CD14-positive monocyte (primary cell): ENCODE data around the gene NEURL1B. TPM values are rescaled to one million over a fixed set of nuclear protein-coding genes. Genes with fewer than 3 reads are reported as not detected.
A peak's percentile ranks its signal among the peaks of the same experiment; 100 is the strongest.

ENCODE experiments used
- DNase-seq, 3 donors: peaks; one replicate each; pipeline ENCODE4 v3.0.0-alpha.2; 2011 to 2022
- H2AFZ ChIP-seq: 2 replicates; pipeline ENCODE4 v1.6.0; 2012; ENCODE audit warnings: mild to moderate bottlenecking, low read depth, low read length, inconsistent platforms; ENCODE audit not compliant: insufficient read depth, poor library complexity, severe bottlenecking
- H3K27ac ChIP-seq, 2 donors: 1 replicate in 1 of 2; 2 replicates in 1 of 2; pipeline ENCODE4 v1.5.1; 2012 to 2013; ENCODE audit warnings: low read length in 2 of 2, control low read depth in 1 of 2, inconsistent platforms in 1 of 2, low read depth in 1 of 2, mild to moderate bottlenecking in 1 of 2
- H3K27me3 ChIP-seq, 2 donors: one replicate each; pipeline versions ENCODE4 v1.6.0 to v1.6.1; 2011 to 2013; ENCODE audit warnings: low read length in 2 of 2; ENCODE audit not compliant: control insufficient read depth in 2 of 2, insufficient read depth in 2 of 2
- H3K36me3 ChIP-seq, 2 donors: replicated peaks in 1 of 2; 1 replicate in 1 of 2; 2 replicates in 1 of 2; pipeline versions ENCODE4 v1.5.1 to v1.6.1; 2012 to 2013; ENCODE audit warnings: low read length in 2 of 2, control low read depth in 1 of 2, inconsistent platforms in 1 of 2, mild to moderate bottlenecking in 1 of 2; ENCODE audit not compliant: insufficient read depth in 2 of 2, control insufficient read depth in 1 of 2
- H3K4me1 ChIP-seq, 2 donors: 1 replicate in 1 of 2; 2 replicates in 1 of 2; pipeline versions ENCODE4 v1.5.1 to v1.6.1; 2012 to 2013; ENCODE audit warnings: low read length in 2 of 2, control low read depth in 1 of 2, inconsistent platforms in 1 of 2, mild to moderate bottlenecking in 1 of 2, moderate library complexity in 1 of 2; ENCODE audit not compliant: insufficient read depth in 2 of 2, control insufficient read depth in 1 of 2
- H3K4me2 ChIP-seq: replicated peaks from 2 replicates; pipeline ENCODE3; 2012; ENCODE audit warnings: low read length, moderate library complexity, mild to moderate bottlenecking; ENCODE audit not compliant: poor library complexity, severe bottlenecking; ENCODE audit errors: extremely low read depth
- H3K4me3 ChIP-seq, 3 experiments: fragments of 200-600 bp in 1 of 3; sonication (generic) in 1 of 3; replicated peaks in 1 of 3; 1 replicate in 2 of 3; 2 replicates in 1 of 3; pipeline ENCODE4 v1.5.1; 2011 to 2013; ENCODE audit warnings: low read length in 3 of 3, mild to moderate bottlenecking in 3 of 3, control low read depth in 2 of 3, low read depth in 2 of 3, inconsistent platforms in 1 of 3, moderate library complexity in 1 of 3
- H3K79me2 ChIP-seq: 2 replicates; pipeline ENCODE4 v1.6.0; 2012; ENCODE audit warnings: mild to moderate bottlenecking, control low read depth, inconsistent platforms, low read length, moderate library complexity; ENCODE audit not compliant: insufficient read depth
- H3K9ac ChIP-seq: 2 replicates; pipeline ENCODE4 v1.6.0; 2017; ENCODE audit warnings: low read length, mild to moderate bottlenecking; ENCODE audit not compliant: insufficient read depth, poor library complexity, severe bottlenecking
- H3K9me3 ChIP-seq, 2 donors: replicated peaks in 1 of 2; 1 replicate in 1 of 2; 2 replicates in 1 of 2; pipeline versions ENCODE4 v1.5.1 to v1.6.1; 2012 to 2013; ENCODE audit warnings: low read length in 2 of 2, control low read depth in 1 of 2; ENCODE audit not compliant: control insufficient read depth in 1 of 2, insufficient read depth in 1 of 2
- H4K20me1 ChIP-seq: 2 replicates; pipeline ENCODE4 v1.6.0; 2012; ENCODE audit warnings: mild to moderate bottlenecking, low read length, control low read depth, moderate library complexity; ENCODE audit not compliant: insufficient read depth
- H3K27ac Mint-ChIP-seq, 7 donors: one replicate each; pipeline ENCODE4 v1.8.0; 2020; ENCODE audit warnings: mild to moderate bottlenecking in 7 of 7, mixed read lengths in 7 of 7, moderate library complexity in 6 of 7, inconsistent platforms in 2 of 7
- H3K27me3 Mint-ChIP-seq, 3 donors: one replicate each; pipeline ENCODE4 v1.8.0; 2021 to 2022; ENCODE audit warnings: low read depth in 3 of 3, mild to moderate bottlenecking in 3 of 3, mixed read lengths in 3 of 3, moderate library complexity in 3 of 3, inconsistent platforms in 1 of 3
- H3K36me3 Mint-ChIP-seq, 2 donors: one replicate each; pipeline ENCODE4 v1.8.0; 2020; ENCODE audit warnings: mixed read lengths in 2 of 2, inconsistent platforms in 1 of 2, mild to moderate bottlenecking in 1 of 2
- H3K4me1 Mint-ChIP-seq: one replicate; pipeline ENCODE4 v1.8.0; 2020; ENCODE audit warnings: mild to moderate bottlenecking, mixed read lengths
- H3K4me3 Mint-ChIP-seq, 2 donors: one replicate each; pipeline ENCODE4 v1.8.0; 2020; ENCODE audit warnings: mild to moderate bottlenecking in 2 of 2, mixed read lengths in 2 of 2, moderate library complexity in 1 of 2
- H3K9me3 Mint-ChIP-seq, 7 donors: one replicate each; pipeline ENCODE4 v1.8.0; 2020 to 2022; ENCODE audit warnings: mixed read lengths in 7 of 7, mild to moderate bottlenecking in 6 of 7, moderate library complexity in 6 of 7, inconsistent platforms in 2 of 7
- WGBS: methylation state at CpG from one replicate; pipeline ENCODE4 v1.1.5; 2013; ENCODE audit warnings: missing lambda C conversion rate; ENCODE audit not compliant: insufficient coverage; 5-methylcytosine and 5-hydroxymethylcytosine counted together
- intact Hi-C, 2 donors: fragments of 100-400 bp; cut with micrococcal nuclease; formaldehyde crosslinking; loops; one replicate each; pipeline versions ENCODE4 v1.15.0 to v1.15.1; 2023
- polyA plus RNA-seq, 3 donors: library from polyadenylated mRNA; depleted of rRNA in 1 of 3; unstranded in 2 of 3; stranded (reverse) in 1 of 3; fragments of 300-500 nt in 2 of 3; fragments of >200 nt in 1 of 3; fragmentation: Illumina TruSeq in 2 of 3; gene quantifications; 1 replicate in 2 of 3; 2 replicates in 1 of 3; pipeline ENCODE4 v1.2.3, GENCODE V29; 2012 to 2021
- TF ChIP-seq, protein P1 (sequence below): fragments of 200-600 bp; IDR thresholded peaks from one replicate; pipeline ENCODE4 v1.8.0; 2022; ENCODE audit warnings: antibody characterized with exemption, mild to moderate bottlenecking

NEURL1B gene
- polyA plus RNA-seq, 3 donors, result 0.01 TPM; not detected in 2

GRCh38 chr5:172694541-172694940, 53.5 kb downstream of the NEURL1B start:
- peaks cover 7% of the 10 kb centered on the region for H3K4me1 Mint-ChIP-seq
- H3K9me3 Mint-ChIP-seq, result peaks cover 0 to 6% (median 0%) of the 10 kb centered on the region in 7 donors
- H3K4me1 ChIP-seq, result peaks cover 8 to 14% of the 10 kb centered on the region in 2 donors
- no peaks in the 10 kb centered on the region for H3K27me3 ChIP-seq
- H3K4me2 ChIP-seq, result no peak overlapping the region
- H3K9me3 ChIP-seq, result no peaks in the 10 kb centered on the region
- no peak overlapping the region for H3K27ac ChIP-seq
- no peak overlapping the region for H3K4me3 Mint-ChIP-seq
- intact Hi-C loops, result no loop called here
- 97% methylated on average over 7 of the region's 8 CpGs for WGBS
- H3K27ac Mint-ChIP-seq, result no peak overlapping the region
- H3K27me3 Mint-ChIP-seq, result peaks cover 4 to 10% (median 7%) of the 10 kb centered on the region in 3 donors
- no peaks in the 10 kb centered on the region for H3K36me3 ChIP-seq
- H4K20me1 ChIP-seq, result no peaks in the 10 kb centered on the region
- DNase-seq, result no peak
- no peak overlapping the region for H2AFZ ChIP-seq
- H3K9ac ChIP-seq, result no peak overlapping the region
- TF ChIP-seq, protein P1, sequence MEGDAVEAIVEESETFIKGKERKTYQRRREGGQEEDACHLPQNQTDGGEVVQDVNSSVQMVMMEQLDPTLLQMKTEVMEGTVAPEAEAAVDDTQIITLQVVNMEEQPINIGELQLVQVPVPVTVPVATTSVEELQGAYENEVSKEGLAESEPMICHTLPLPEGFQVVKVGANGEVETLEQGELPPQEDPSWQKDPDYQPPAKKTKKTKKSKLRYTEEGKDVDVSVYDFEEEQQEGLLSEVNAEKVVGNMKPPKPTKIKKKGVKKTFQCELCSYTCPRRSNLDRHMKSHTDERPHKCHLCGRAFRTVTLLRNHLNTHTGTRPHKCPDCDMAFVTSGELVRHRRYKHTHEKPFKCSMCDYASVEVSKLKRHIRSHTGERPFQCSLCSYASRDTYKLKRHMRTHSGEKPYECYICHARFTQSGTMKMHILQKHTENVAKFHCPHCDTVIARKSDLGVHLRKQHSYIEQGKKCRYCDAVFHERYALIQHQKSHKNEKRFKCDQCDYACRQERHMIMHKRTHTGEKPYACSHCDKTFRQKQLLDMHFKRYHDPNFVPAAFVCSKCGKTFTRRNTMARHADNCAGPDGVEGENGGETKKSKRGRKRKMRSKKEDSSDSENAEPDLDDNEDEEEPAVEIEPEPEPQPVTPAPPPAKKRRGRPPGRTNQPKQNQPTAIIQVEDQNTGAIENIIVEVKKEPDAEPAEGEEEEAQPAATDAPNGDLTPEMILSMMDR, result no peak
- peaks cover 0 to 1% of the 10 kb centered on the region in 2 donors for H3K36me3 Mint-ChIP-seq
- no peaks in the 10 kb centered on the region for H3K79me2 ChIP-seq
- H3K4me3 ChIP-seq, result no peak overlapping the region

- H3K9me3 ChIP-seq, result no peaks in the 10 kb centered on the region
- no peak overlapping the region for H3K4me3 ChIP-seq
- WGBS, result 90% methylated on average over 6 of the region's 14 CpGs
- H3K36me3 Mint-ChIP-seq, result peaks cover 0 to 1% of the 10 kb centered on the region in 2 donors
- peaks cover 0 to 7% of the 10 kb centered on the region in 2 donors for H3K27me3 ChIP-seq
- no peak for DNase-seq
- no peak overlapping the region for H3K4me2 ChIP-seq
- peaks cover 8 to 14% of the 10 kb centered on the region in 2 donors for H3K4me1 ChIP-seq
- TF ChIP-seq, protein P1, result no peak
- H3K79me2 ChIP-seq, result no peaks in the 10 kb centered on the region
- peak overlapping the region; percentile 89 for H2AFZ ChIP-seq
- peaks cover 7% of the 10 kb centered on the region for H3K4me1 Mint-ChIP-seq
- H3K9me3 Mint-ChIP-seq, result peaks cover 0 to 6% (median 0%) of the 10 kb centered on the region in 7 donors
- H3K4me3 Mint-ChIP-seq, result no peak overlapping the region
- intact Hi-C loops, result loop anchor here (2.0 to 5.0 kb wide), 2 partner anchors 217 to 218 kb away; no protein-coding TSS in a partner anchor
- no peaks in the 10 kb centered on the region for H3K36me3 ChIP-seq
- H3K27me3 Mint-ChIP-seq, result peaks cover 4 to 10% (median 10%) of the 10 kb centered on the region in 3 donors
- no peak overlapping the region for H3K9ac ChIP-seq
- H4K20me1 ChIP-seq, result no peaks in the 10 kb centered on the region
- peak overlapping the region in 1 of 7 donors; percentile 52 for H3K27ac Mint-ChIP-seq
- no peak overlapping the region for H3K27ac ChIP-seq
Observed at GRCh38 chr5:172695232-172696054, 54.4 kb downstream of the NEURL1B start.
